ENCODE measurements around the gene GATA6. TPM values are rescaled to one million over a fixed set of nuclear protein-coding genes. Genes with fewer than 3 reads are reported as not detected.

The GATA6 gene
- total RNA-seq, 1 donor from 2014 or later: 106 TPM

GRCh38 chr18:22221350-22221749, 52.0 kb downstream of the GATA6 start:
- Mint-ChIP-seq H3K36me3 (no peaks in the 10 kb centered on the region), H3K27me3 (ENCODE audit: low read depth) (peaks cover 2% of the 10 kb centered on the region), H3K27ac (peak overlapping the region; percentile 13), H3K4me1 (peaks cover 24% of the 10 kb centered on the region), H3K9me3 (peaks cover 4% of the 10 kb centered on the region), H3K4me3 (no peak overlapping the region)
- no peak for DNase-seq (ENCODE audit: low spot score in 2 of 2, unreplicated experiment in 2 of 2)
- TF ChIP-seq CTCF (IDR thresholded peaks at IDR 0.05; ENCODE audit: unreplicated experiment): no peak

GRCh38 chr18:22223254-22223964, 54.0 kb downstream of the GATA6 start:
- Mint-ChIP-seq H3K4me1 (peaks cover 21% of the 10 kb centered on the region), H3K9me3 (peaks cover 4% of the 10 kb centered on the region), H3K27me3 (ENCODE audit: low read depth) (peaks cover 2% of the 10 kb centered on the region), H3K36me3 (no peaks in the 10 kb centered on the region), H3K27ac (no peak overlapping the region), H3K4me3 (no peak overlapping the region)
- peak in 1 of 2 experiments; percentile 32 for DNase-seq (ENCODE audit: low spot score in 2 of 2, unreplicated experiment in 2 of 2)
- TF ChIP-seq CTCF (IDR thresholded peaks at IDR 0.05; ENCODE audit: unreplicated experiment): no peak

- Mint-ChIP-seq H3K4me3 (no peak overlapping the region), H3K27me3 (ENCODE audit: low read depth) (no peaks in the 10 kb centered on the region), H3K27ac (peak overlapping the region; percentile 49), H3K36me3 (no peaks in the 10 kb centered on the region), H3K9me3 (peaks cover 4% of the 10 kb centered on the region), H3K4me1 (peaks cover 21% of the 10 kb centered on the region)
- TF ChIP-seq CTCF (IDR thresholded peaks at IDR 0.05; ENCODE audit: unreplicated experiment): no peak
- DNase-seq (ENCODE audit: low spot score in 2 of 2, unreplicated experiment in 2 of 2): no peak
Measured at GRCh38 chr18:22223965-22224322, 54.6 kb downstream of the GATA6 start.

GRCh38 chr18:22224339-22224738, 55.0 kb downstream of the GATA6 start:
- DNase-seq (ENCODE audit: low spot score in 2 of 2, unreplicated experiment in 2 of 2): no peak
- H3K4me3 Mint-ChIP-seq: no peak overlapping the region
- H3K27me3 Mint-ChIP-seq (ENCODE audit: low read depth): peaks cover under 1% of the 10 kb centered on the region
- TF ChIP-seq CTCF (IDR thresholded peaks at IDR 0.05; ENCODE audit: unreplicated experiment): no peak
- H3K4me1 Mint-ChIP-seq: peaks cover 21% of the 10 kb centered on the region
- H3K27ac Mint-ChIP-seq: peak overlapping the region; percentile 49
- H3K36me3 Mint-ChIP-seq: no peaks in the 10 kb centered on the region
- H3K9me3 Mint-ChIP-seq: peaks cover 4% of the 10 kb centered on the region

- no peak overlapping the region for H3K4me3 Mint-ChIP-seq
- peaks cover 17% of the 10 kb centered on the region for H3K4me1 Mint-ChIP-seq
- peaks cover 3% of the 10 kb centered on the region for H3K27me3 Mint-ChIP-seq (ENCODE audit: low read depth)
- TF ChIP-seq CTCF (IDR thresholded peaks at IDR 0.05; ENCODE audit: unreplicated experiment): no peak
- no peaks in the 10 kb centered on the region for H3K9me3 Mint-ChIP-seq
- H3K27ac Mint-ChIP-seq: no peak overlapping the region
- H3K36me3 Mint-ChIP-seq: no peaks in the 10 kb centered on the region
- DNase-seq (ENCODE audit: low spot score in 2 of 2, unreplicated experiment in 2 of 2): no peak
Measured at GRCh38 chr18:22226801-22227200, 57.4 kb downstream of the GATA6 start.
